ENCODE measurements around the gene NMT2. TPM values are rescaled to one million over a fixed set of nuclear protein-coding genes. Genes with fewer than 3 reads are reported as not detected.
A peak's percentile ranks its signal among the peaks of the same experiment; 100 is the strongest.

Gene NMT2
- total RNA-seq, 1 donor from 2014 or later: 41.2 TPM

GRCh38 chr10:15092855-15093408 is 75.6 kb downstream of the NMT2 start:
- DNase-seq (ENCODE audit: low read depth in 2 of 2): no peak

GRCh38 chr10:15091418-15091817 is 77.1 kb downstream of the NMT2 start:
- no peak for DNase-seq (ENCODE audit: low read depth in 2 of 2)

DNA sequence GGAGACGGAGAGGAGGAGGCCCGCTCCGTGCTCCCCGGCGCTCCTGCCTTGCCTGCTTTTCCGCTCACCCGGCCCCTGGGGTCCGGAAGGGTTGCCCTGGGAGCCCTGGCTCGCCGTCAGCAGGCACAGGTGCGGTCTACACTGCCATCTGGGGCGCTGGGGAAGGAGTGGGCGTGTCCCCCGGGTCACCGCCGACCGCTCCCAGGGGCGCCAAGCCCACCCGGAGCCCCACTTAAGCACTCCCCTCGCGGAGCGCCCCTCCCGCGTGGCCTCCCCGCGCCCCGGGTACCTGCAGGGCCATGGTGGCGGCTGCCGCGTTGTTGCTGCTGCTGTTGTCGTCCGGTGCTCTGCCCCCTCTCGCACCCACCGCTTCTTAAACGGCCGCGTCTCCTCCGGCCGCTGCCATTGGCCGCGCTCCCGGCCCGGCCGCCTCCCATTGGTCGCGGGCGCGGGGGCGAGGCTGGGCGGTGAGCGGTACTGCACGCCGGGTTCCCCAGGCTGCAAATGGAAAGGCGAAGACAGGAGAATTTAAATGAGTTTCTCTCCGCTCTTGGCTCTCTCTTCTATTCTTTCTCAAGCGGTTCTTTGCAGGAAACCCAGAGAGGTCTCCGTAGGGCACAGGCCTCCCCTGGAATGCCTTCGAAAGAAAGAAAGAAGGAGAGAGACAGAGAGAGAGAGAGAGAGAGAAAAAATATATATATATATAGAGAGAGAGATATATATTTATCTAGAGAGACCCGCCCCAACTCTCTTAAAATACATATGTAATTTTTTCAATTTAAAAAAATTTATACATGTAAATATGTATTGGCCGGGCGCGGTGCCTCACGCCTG is 79.8 kb downstream of the NMT2 start, which contains the start of gene ACBD7:
Gene ACBD7, minus strand, starts transcription at position 349 of the 834 bp plus-strand sequence. Its CDS starts 48 bp downstream, at position 301.
- peak; percentile 23 to 84 for DNase-seq (ENCODE audit: low read depth in 2 of 2)

GRCh38 chr10:15084502-15084922 is 84.0 kb downstream of the NMT2 start:
- peak; percentile 96 to 97 for DNase-seq (ENCODE audit: low read depth in 2 of 2)

DNA sequence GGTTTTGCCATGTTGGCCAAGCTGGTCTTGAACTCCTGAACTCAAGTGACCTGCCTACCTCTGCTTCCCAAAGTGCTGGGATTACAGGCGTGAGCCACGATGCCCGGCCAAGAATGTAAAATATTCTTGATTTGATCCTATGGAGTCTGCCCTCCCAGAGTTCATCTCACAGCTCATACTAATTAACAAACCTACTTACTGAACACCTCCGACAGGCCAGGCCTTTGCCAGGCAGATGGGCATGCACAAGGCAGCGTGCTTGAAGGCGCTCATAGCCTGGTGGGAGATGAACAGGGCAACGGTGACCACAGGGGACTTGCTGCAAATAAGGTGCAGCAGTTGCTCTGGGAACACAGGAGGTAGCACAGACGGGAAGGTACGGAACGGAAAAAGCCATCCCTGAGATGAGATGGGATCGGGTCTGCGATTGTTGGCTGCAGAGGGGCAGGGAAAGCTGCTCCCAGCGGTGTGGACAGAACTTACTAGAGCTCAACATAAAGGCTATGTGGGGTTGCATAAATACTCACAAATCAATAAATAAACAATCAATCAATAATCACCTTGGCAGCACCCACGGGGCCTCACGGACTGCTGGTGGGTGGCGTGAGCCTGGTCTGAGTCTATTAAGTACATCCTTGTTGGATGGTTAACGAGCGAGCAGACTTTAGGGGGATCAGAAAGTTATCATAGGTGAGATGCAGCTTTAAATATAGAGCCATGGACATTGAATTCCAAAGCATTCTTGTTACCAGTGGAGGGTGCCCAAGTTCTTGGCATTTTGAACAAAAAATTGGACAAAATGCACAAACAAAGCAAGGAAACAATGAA is 84.6 kb downstream of the NMT2 start:
- no peak for DNase-seq (ENCODE audit: low read depth in 2 of 2)

- no peak for DNase-seq (ENCODE audit: low read depth in 2 of 2)
These were observed 93.1 kb downstream of the NMT2 start for GRCh38 chr10:15075421-15075820.

DNA sequence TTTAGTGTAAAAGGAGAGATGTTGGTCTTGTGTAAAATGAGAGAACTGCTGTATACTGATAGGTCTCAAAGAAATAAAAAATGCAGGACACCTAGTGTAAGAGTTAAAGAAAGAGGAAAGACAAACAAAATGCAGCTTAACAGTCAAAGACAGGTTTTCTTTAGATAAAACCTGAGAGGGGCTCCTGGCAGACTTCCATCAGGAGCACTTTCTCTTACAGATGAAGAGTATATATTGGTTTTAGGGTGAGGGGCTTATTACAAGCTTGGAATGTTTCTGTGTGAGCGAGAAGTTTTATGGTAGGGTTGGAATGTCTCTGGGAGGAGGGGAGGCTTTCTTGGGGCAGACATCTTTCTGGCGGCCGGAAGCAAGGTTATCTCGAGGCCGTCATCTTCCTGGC is 96.1 kb downstream of the NMT2 start:
- no peak for DNase-seq (ENCODE audit: low read depth in 2 of 2)

GRCh38 chr10:15069230-15069629 is 99.3 kb downstream of the NMT2 start:
- no peak for DNase-seq (ENCODE audit: low read depth in 2 of 2)

DNA sequence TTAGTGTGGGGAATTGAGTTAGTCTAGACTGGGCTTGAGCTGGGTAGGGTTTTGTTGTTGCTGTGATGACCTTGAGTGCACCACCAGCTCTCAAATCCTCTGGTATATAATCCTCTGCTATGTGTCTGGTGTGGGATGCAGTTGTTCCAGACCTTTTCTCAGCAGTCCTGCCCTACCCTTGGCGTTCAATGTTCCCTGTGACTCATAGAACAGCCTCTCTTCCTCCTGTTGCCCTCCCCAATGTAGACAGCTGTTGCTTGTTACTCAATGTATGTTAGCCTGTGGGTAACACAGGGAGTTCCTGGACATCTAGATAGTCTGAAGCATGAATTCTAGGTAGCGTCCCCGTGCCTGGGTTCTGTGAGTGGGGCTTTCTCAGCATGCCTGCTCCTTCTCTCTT is 99.7 kb downstream of the NMT2 start:
- DNase-seq (ENCODE audit: low read depth in 2 of 2): no peak

GRCh38 chr10:15067154-15067553 is 101.3 kb downstream of the NMT2 start:
- DNase-seq (ENCODE audit: low read depth in 2 of 2): no peak

- no peak for DNase-seq (ENCODE audit: low read depth in 2 of 2)
These were observed 107.9 kb downstream of the NMT2 start for GRCh38 chr10:15060638-15061037.

- DNase-seq (ENCODE audit: low read depth in 2 of 2): no peak
These were observed 108.6 kb downstream of the NMT2 start for GRCh38 chr10:15059914-15060313.

DNA sequence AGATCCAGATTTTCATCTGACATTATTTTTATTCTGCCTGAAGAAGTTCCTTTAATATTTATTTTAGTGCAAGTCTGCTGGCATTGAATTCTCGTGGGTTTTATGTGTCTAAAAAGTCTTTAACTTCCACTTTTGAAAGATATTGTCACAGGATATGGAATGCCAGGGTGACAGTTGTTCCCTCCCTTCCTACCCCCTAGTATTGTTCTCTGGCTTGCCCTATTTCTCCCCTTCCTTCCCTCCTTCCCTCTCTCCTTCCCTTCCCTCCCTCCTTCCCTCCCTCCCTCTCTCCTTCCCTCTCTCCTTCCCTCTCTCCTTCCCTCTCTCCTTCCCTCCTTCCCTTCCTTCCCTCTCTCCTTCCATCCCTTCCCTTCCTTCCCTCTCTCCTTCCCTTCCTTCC is 109.8 kb downstream of the NMT2 start:
- no peak for DNase-seq (ENCODE audit: low read depth in 2 of 2)

Other genes starting within 250 kb of the NMT2 start
- 5.4 and 6.7 TPM in 2 replicates for gene DCLRE1C, start 214.6 kb downstream of the NMT2 start, total RNA-seq
- not detected in 2 replicates for gene MEIG1, start 209.3 kb downstream of the NMT2 start, total RNA-seq
- 0.25 and 0.26 TPM in 2 replicates for gene OLAH, start 124.8 kb downstream of the NMT2 start, total RNA-seq
- 0.89 and 3.1 TPM in 2 replicates for gene ACBD7, start 79.9 kb downstream of the NMT2 start, total RNA-seq
- 6.5 and 10.2 TPM in 2 replicates for gene RPP38, start 71.3 kb downstream of the NMT2 start, total RNA-seq
- gene FAM171A1, start 202.6 kb upstream of the NMT2 start, total RNA-seq: 29.8 and 55.1 TPM in 2 replicates

All from dermis microvascular lymphatic vessel endothelial cell (primary cell).